Skeletal muscle satellite cell (primary cell): Measurements from ENCODE around the gene P3H4.

Experiments
- H3K27me3 ChIP-seq: 2 replicates; pipeline ENCODE4 v1.7.0; 2013; ENCODE audit warnings: low read length; ENCODE audit not compliant: control insufficient read depth, insufficient read depth
- H3K36me3 ChIP-seq: 2 replicates; pipeline ENCODE4 v1.7.0; 2013; ENCODE audit warnings: mild to moderate bottlenecking, control low read depth, low read length; ENCODE audit not compliant: insufficient read depth
- H3K4me1 ChIP-seq: 2 replicates; pipeline ENCODE4 v1.7.0; 2013; ENCODE audit warnings: low read length; ENCODE audit not compliant: control insufficient read depth, insufficient read depth
- H3K4me2 ChIP-seq: 2 replicates; pipeline ENCODE4 v1.7.0; 2013; ENCODE audit warnings: mild to moderate bottlenecking, low read length
- H3K4me3 ChIP-seq: 2 replicates; pipeline ENCODE4 v1.7.0; 2013; ENCODE audit warnings: low read length
- H3K9ac ChIP-seq: 2 replicates; pipeline ENCODE4 v1.7.0; 2013; ENCODE audit warnings: mild to moderate bottlenecking, low read depth, low read length, moderate library complexity
- H3K9me3 ChIP-seq: replicated peaks from 2 replicates; pipeline ENCODE4 v1.7.0; 2013; ENCODE audit warnings: mild to moderate bottlenecking, control low read depth, low read length

Gene P3H4

DNA sequence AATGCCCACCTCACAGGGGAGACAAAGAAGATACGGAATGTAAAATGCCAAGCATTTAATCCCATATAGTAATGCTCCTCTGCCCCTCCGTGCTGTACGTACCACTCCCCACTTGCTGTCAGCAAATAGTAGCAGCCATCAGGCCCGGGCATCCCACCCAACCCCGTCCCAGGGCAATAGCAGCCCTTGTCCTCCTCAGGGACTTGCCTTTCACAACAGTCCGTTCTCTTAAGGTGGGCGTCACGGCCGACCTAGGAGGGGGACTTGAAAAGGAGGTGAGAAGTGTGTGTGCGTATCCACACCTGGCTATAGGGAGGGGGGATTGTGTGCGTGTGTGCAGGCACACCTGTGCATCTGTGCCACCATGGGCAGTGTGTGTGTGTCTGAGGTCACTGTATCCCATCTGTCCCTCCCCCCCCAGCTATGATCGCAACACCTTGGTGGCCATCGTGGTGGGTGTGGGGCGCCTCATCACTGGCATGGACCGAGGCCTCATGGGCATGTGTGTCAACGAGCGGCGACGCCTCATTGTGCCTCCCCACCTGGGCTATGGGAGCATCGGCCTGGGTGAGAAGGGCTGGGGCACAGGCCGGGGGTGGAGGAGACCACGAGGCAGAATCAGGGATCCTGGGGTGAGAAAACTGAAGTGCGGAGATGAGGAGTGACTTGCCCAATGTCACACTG lies 5.0 kb upstream of the P3H4 start:
- Histone ChIP-seq H3K9ac (no peak overlapping the region), H3K9me3 (no peaks in the 10 kb centered on the region), H3K36me3 (peaks cover 32% of the 10 kb centered on the region), H3K4me1 (peaks cover 15% of the 10 kb centered on the region), H3K4me3 (no peak overlapping the region), H3K27me3 (no peaks in the 10 kb centered on the region), H3K4me2 (no peak overlapping the region)

DNA sequence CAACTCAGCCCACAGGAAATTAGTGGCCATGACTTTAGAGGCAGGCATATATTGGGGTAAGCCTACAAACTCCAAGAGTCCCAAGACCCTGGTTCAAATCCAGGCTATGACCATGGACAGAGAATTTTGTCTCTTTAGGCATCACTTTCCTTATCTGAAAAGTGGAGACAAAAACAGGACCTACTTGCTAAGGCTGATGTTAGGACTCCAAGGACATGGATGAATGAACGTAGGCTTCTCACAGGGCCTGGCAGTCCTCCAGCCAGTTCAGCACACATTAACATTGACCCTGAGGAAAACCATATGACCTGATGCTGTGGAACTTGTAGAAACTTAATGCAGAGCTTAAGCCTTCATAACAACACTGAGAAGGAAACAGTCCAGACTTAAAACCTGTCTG lies 2.4 kb upstream of the P3H4 start:
- H3K4me1 ChIP-seq = peaks cover 32% of the 10 kb centered on the region
- peak overlapping the region; percentile 85 for H3K9ac ChIP-seq
- peaks cover 18% of the 10 kb centered on the region for H3K36me3 ChIP-seq
- H3K9me3 ChIP-seq = no peaks in the 10 kb centered on the region
- H3K4me3 ChIP-seq = peak overlapping the region; percentile 97
- H3K4me2 ChIP-seq = peak overlapping the region; percentile 100
- H3K27me3 ChIP-seq = no peaks in the 10 kb centered on the region

DNA sequence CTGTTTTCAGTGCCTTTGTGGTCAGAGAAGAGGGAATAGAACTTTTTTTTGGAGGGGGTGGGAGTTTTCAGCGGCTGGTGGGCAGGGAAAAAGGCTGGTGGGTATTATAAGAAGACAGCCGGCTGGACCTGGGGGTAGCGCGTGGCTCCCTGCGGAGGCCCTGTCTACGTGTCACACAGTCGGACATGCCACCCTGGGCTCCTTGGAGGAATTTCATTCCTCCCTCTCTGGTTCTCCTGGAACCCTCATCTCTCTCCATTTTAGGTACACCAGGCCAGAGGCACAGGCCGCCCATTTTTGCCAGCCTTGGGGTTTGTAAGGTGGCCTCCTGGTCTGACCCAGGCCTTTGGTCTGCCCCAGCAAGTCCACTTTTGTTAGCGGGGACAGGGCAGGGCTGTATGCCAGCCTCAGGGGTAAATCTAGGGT lies 2.0 kb upstream of the P3H4 start:
- H3K4me3 ChIP-seq = peak overlapping the region; percentile 97
- peaks cover 32% of the 10 kb centered on the region for H3K4me1 ChIP-seq
- H3K27me3 ChIP-seq = no peaks in the 10 kb centered on the region

DNA sequence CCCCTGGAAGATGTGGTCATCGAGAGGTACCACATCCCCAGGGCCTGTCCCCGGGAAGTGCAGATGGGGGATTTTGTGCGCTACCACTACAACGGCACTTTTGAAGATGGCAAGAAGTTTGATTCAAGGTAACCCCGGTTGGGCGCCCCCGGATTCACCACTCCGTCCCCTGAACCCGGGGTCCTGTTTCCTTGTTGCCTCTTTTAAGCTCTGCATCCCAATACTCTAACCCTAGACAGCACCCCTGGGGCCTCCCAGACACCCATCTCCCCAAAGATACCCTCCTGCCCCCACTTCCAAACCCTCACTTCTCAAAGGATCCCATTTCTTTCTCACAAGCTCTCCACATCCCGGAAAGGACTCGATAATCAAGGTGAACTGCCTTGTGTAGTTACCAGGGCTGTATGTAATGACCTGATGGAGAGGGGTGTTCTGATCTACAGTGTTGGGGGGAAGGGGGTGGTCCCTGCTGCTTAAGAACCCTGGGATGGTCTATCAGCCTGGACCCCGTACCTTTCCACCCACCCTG lies 1.5 kb upstream of the P3H4 start:
- peaks cover 17% of the 10 kb centered on the region for H3K36me3 ChIP-seq
- H3K9ac ChIP-seq = peak overlapping the region; percentile 85
- no peaks in the 10 kb centered on the region for H3K9me3 ChIP-seq
- H3K4me3 ChIP-seq = peak overlapping the region; percentile 97
- peak overlapping the region; percentile 100 for H3K4me2 ChIP-seq
- H3K27me3 ChIP-seq = no peaks in the 10 kb centered on the region
- H3K4me1 ChIP-seq = peaks cover 32% of the 10 kb centered on the region

More for the DNA sequence above, 2.0 kb upstream of the P3H4 start:
- Histone ChIP-seq H3K9me3 (no peaks in the 10 kb centered on the region), H3K9ac (peak overlapping the region; percentile 85), H3K4me2 (peak overlapping the region; percentile 100), H3K36me3 (peaks cover 17% of the 10 kb centered on the region)

DNA sequence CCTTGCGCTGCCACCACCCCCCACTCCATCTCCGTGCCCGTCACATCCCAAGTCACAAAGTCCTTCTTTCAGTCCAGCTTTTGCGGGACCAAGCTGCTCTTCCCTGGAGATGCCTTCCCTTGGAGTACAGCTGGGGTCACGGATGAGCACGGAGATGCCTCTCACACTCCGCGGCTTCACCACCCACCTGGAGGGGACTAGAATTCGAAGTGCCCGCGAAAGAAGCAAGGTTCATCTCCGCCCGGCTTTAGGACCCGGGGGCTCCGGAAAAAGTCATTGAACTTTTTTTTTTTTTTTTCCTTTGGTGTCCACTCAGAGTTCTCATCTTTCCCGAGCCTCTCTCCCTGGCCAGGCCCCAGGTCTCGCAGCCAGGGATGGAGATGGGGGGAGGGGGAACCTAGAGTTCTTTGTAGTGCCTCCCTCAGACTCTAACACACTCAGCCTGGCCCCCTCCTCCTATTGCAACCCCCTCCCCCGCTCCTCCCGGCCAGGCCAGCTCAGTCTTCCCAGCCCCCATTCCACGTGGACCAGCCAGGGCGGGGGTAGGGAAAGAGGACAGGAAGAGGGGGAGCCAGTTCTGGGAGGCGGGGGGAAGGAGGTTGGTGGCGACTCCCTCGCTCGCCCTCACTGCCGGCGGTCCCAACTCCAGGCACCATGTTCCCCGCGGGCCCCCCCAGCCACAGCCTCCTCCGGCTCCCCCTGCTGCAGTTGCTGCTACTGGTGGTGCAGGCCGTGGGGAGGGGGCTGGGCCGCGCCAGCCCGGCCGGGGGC lies 817 bp upstream of the P3H4 start, which contains the start of gene FKBP10:
Gene FKBP10 (plus strand): TSS at position 624 of the 771 bp plus-strand sequence. CDS start 31 bp downstream, at position 655.
- peak within 1 kb of the TSS; percentile 100 for H3K4me2 ChIP-seq
- H3K4me3 ChIP-seq = peak within 1 kb of the TSS; percentile 97
- H3K36me3 ChIP-seq = peaks cover 17% of the 10 kb centered on the region
- H3K4me1 ChIP-seq = peaks cover 32% of the 10 kb centered on the region
- no peaks in the 10 kb centered on the region for H3K27me3 ChIP-seq
- peak within 1 kb of the TSS; percentile 85 for H3K9ac ChIP-seq
- H3K9me3 ChIP-seq = no peaks in the 10 kb centered on the region

DNA sequence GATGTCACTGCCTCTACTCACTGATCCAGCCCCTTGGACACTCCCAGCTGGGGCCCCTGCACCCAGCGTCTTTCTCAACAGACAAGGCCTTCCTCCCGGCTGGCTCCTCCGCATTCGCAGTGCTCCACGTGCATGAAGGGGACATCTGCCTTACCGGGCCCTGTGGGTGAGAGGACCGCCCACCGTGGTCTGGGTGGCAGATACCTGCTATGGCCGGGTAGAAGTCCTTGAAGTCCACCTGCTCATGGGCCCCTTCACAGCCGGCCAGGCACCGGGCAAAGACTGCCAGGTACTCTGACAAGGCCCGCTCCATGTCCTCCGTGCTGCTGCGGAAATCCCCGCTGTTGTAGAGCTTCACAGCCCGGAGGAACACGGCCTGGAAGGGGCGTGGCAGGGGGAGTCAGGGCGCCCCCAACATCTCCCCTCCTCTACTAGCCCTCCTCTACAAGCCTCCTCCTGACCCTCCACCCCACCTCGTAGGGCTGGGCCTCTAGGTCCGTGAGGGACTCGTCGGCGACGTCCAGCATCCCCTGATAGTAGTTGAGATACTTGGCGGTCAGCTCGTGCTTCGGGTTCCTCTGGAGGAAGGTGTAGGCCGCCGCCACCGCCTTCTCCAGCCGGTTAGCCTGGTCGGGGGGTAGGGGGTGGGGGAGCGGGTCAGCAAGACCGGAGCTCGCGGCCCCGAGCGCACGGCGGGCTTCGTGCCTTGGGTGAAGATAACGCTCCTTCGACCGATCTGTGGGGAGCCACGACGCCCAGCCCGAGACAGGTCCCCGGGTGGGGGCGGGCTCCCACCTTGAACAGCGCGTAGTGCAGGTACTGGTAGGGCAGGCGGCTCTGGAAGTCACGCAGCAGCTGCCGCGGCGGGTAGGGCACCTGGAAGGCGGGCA lies 845 bp downstream of the P3H4 start:
- H3K4me2 ChIP-seq = peak overlapping the region; percentile 100
- no peaks in the 10 kb centered on the region for H3K9me3 ChIP-seq
- H3K36me3 ChIP-seq = peaks cover 18% of the 10 kb centered on the region
- H3K27me3 ChIP-seq = no peaks in the 10 kb centered on the region
- peak overlapping the region; percentile 97 for H3K4me3 ChIP-seq
- peaks cover 32% of the 10 kb centered on the region for H3K4me1 ChIP-seq
- H3K9ac ChIP-seq = peak overlapping the region; percentile 85

DNA sequence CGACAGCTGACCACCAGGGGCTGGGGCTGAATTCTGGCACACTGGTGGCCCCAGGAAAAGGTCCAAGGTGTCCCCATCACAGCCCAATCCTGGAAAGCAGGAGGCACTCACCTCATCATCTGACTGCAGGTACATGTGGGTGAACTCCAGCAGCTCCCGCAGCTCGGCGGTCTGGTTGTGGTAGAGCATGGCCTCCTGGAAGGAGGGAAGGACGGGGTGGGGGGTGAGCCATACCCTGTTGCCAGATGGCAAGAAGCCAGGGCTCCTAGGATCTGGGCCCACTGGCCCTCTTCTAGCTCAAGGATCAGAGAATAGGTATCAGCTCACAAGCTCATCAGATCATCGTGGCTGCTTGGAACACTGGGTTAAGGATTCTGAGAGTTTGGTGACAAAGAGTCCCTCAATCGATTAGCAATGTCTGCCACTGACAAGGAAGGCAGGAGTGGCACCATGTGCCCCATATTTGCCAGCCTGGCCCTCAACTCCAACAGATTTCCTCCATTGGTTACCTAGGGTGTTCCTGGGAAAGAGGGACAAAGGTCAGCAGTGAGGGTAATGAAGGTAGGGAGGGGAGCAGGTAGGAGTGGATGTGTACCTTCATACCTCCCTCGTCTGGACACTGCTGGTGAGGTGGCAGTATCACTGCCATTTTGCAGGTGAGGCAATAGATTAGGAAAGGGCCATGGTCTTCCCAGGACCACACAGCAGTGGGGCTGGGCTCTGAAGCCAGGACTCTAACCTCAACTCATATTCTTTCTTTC lies 4.9 kb downstream of the P3H4 start:
- H3K27me3 ChIP-seq = no peaks in the 10 kb centered on the region
- H3K4me3 ChIP-seq = no peak overlapping the region
- no peak overlapping the region for H3K9ac ChIP-seq
- no peak overlapping the region for H3K4me2 ChIP-seq
- peaks cover 23% of the 10 kb centered on the region for H3K36me3 ChIP-seq
- peaks cover 17% of the 10 kb centered on the region for H3K4me1 ChIP-seq
- no peaks in the 10 kb centered on the region for H3K9me3 ChIP-seq

DNA sequence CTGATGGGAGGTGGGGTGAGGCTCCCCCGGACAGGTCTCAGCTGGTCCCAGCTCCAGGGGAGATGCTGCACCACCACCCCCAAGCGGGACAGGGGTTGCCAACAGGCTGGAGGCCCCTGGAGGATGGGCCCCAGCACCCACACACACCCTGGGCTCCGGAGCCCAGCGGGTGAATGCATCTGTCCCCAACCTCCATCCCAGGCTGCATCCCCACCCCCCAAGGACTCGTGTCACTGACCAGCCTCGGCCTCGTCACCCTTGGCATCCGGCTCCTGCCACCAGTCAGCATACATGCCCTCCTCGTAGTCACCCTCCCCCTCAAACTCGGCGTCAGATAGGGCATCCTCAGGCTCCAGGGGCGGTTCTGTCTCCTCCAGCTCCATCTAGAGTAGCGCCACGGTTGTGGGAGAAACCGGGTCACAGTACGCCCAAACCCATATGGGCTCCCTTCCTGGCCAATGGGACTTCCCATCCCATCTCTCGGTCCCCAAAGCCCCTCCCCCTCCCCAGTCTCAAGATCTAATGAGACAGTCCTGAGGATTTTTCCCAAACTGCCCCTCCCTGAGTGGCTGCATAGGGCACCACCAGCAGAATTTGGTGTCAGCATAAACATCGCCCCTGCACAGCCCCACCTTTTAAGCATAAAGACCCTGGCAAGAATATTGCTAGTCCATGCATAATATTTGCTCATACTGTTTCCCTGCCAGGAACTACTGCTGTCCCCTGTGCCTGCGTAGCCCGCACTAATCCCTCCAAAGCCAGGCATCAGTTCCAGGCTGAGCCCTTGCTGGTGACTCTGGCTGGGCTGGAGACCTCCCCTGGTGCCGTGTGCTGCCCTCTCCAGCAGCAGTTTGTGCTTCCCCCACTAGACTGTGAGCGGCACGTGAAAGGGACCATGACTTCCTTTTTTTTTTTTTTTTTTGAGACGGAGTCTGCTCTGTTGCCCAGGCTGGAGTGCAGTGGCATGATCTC lies 8.4 kb downstream of the P3H4 start:
- Histone ChIP-seq H3K4me3 (no peak overlapping the region), H3K9ac (no peak overlapping the region), H3K27me3 (no peaks in the 10 kb centered on the region), H3K4me1 (peaks cover 8% of the 10 kb centered on the region), H3K9me3 (no peaks in the 10 kb centered on the region), H3K36me3 (peaks cover 20% of the 10 kb centered on the region), H3K4me2 (no peak overlapping the region)

DNA sequence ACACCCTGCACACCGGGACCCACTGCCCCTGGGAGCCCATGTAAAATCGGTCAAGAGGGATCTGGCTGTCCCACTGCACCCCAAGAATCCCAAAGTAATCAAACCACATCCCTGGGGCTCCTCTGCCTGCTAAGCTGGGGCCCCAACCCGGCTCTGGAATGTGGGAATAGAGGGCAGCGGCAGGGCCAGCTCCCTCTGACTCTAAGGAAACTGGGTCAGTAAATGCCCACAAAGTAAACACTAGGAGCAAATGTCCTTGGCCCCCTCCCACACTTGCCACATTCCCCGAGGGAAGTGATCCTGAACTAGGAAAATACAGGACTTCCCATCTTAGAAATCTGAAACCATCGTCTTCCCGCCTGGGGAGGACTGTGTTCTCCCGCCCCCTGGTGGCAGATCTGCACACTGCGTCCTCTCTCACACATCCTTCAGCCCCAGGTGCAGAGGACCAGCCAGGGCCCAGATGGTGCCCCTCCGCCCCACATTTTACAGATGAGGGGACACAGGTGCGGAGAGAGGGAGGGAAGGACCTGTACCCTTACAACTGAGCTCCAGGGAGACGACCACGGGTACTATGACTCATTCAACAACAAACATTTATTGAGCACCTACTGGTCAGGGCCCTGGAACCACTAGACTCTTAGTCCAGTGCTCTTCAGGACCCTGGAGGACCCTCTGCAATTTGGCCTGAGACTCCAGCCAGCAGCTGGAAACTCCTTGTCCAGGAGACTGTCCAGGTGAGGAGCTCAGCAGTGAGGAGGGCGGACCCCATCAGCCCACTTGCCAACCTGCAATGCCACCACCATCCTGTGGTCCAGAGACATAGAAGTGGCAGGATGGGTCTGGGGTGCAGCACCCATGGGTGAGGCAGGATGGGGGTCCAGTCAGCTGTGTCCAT lies 10.1 kb downstream of the P3H4 start:
- Histone ChIP-seq H3K4me1 (peaks cover 8% of the 10 kb centered on the region), H3K4me2 (peak overlapping the region; percentile 74), H3K9ac (no peak overlapping the region), H3K4me3 (peak overlapping the region; percentile 33), H3K27me3 (no peaks in the 10 kb centered on the region), H3K9me3 (no peaks in the 10 kb centered on the region), H3K36me3 (peaks cover 12% of the 10 kb centered on the region)
